ENCODE measurements around the gene TTC21B. TPM values are rescaled to one million over a fixed set of nuclear protein-coding genes. Genes with fewer than 3 reads are reported as not detected.

The TTC21B gene
- total RNA-seq, 2 experiments from 2014 or later: 26.2 to 29.8 TPM

DNA sequence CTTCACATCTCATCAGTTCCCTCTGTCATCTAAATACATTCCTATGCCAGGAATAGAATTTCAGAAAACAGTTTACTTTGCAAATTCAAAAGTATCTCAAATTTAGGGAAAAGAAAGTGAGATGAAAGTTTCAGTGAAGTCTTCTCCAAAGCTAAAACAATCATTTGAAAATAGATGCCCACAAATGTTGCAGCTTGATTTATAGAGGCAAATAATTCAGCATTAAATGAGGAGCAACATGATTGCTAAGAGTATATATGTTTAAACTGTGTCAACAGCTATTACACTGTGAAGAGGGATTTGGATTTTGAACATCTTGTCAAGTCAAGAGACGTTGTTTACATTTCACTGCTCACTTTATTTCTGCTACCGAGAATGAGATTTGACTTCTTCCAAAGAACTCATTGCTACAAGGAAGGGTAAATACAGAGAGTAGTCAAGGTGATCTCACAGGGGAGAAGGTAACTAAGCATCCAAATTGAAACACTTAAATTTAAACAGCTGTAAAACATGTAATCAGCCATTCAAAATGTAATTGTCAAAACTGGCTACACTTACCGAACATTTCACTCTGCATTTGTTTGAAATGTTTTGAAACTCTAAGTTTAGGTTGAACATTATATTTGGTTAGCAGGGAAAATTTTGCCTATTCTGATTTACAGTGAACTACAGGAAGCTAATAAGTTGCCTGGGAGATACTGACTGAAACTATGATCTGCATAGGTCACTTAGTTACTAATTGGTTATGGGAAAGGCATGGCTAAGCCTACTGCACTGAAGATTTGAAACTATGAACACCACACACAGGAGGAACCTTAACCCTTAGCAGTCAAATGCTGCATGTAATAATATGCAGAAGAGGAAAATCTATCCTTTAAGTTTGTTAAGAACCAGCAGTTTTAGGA lies 126.3 kb downstream of the TTC21B start:
- Histone ChIP-seq H3K36me3 (ENCODE audit: insufficient read depth, low read length) (no peaks in the 10 kb centered on the region), H3K4me2 (ENCODE audit: low read length) (no peak overlapping the region), H3K4me1 (ENCODE audit: insufficient read depth, low read length, poor library complexity, severe bottlenecking) (no peaks in the 10 kb centered on the region), H2AFZ (ENCODE audit: low read length) (no peak overlapping the region), H4K20me1 (ENCODE audit: insufficient read depth, low read length) (no peaks in the 10 kb centered on the region), H3K9me3 (ENCODE audit: low read length) (no peaks in the 10 kb centered on the region), H3K79me2 (ENCODE audit: insufficient read depth, low read depth, low read length) (no peaks in the 10 kb centered on the region), H3K9me2 (ENCODE audit: insufficient read depth, low read length) (no peaks in the 10 kb centered on the region), H3K4me3 (ENCODE audit: low read depth, low read length, poor library complexity, severe bottlenecking) (no peak overlapping the region), H3K27ac (ENCODE audit: low read depth, low read length, poor library complexity, severe bottlenecking) (no peak overlapping the region)
- CTCF ChIA-PET (ENCODE audit: unreplicated experiment): interaction anchor here (0.5 kb wide), 1 partner anchor 276 kb away, joined by 8 read pairs; no protein-coding TSS in a partner anchor
- DNase-seq (ENCODE audit: low spot score): no peak
- TF ChIP-seq, protein P1, sequence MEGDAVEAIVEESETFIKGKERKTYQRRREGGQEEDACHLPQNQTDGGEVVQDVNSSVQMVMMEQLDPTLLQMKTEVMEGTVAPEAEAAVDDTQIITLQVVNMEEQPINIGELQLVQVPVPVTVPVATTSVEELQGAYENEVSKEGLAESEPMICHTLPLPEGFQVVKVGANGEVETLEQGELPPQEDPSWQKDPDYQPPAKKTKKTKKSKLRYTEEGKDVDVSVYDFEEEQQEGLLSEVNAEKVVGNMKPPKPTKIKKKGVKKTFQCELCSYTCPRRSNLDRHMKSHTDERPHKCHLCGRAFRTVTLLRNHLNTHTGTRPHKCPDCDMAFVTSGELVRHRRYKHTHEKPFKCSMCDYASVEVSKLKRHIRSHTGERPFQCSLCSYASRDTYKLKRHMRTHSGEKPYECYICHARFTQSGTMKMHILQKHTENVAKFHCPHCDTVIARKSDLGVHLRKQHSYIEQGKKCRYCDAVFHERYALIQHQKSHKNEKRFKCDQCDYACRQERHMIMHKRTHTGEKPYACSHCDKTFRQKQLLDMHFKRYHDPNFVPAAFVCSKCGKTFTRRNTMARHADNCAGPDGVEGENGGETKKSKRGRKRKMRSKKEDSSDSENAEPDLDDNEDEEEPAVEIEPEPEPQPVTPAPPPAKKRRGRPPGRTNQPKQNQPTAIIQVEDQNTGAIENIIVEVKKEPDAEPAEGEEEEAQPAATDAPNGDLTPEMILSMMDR (conservative IDR thresholded peaks at IDR 0.05; ENCODE audit: low read length): no peak
- TF ChIP-seq EZH2phosphoT487 (IDR thresholded peaks at IDR 0.05; ENCODE audit: borderline replicate concordance, low read depth, low read length): no peak
- POLR2A ChIA-PET: no interaction called here
- intact Hi-C loops (cut with micrococcal nuclease; ENCODE audit: unreplicated experiment): no loop called here
- no TSS peak for BruUV-seq (replicated peaks)

DNA sequence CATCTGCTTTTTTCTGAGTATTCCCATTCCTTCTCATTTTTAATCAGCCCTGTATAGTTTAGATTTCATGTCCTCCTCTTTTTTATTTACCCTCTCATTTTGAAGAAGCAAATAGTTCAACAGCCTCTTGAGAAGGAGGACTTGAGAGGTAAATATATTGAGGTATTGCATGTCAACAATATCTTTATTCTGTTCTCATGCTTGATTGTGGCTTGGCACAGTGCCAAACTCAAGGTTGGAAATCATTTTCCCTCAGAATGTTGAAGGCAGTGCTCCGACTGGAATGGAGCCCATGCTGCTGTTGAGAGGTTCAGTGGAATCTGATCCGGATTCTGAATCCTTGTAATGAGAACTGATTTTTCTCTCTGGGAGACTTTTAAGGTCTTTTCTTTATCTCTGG lies 128.5 kb downstream of the TTC21B start:
- DNase-seq (ENCODE audit: low spot score): no peak
- CTCF ChIA-PET (ENCODE audit: unreplicated experiment): no interaction called here
- Histone ChIP-seq H3K79me2 (ENCODE audit: insufficient read depth, low read depth, low read length) (no peaks in the 10 kb centered on the region), H3K4me1 (ENCODE audit: insufficient read depth, low read length, poor library complexity, severe bottlenecking) (no peaks in the 10 kb centered on the region), H3K4me2 (ENCODE audit: low read length) (no peak overlapping the region), H3K27ac (ENCODE audit: low read depth, low read length, poor library complexity, severe bottlenecking) (no peak overlapping the region), H3K36me3 (ENCODE audit: insufficient read depth, low read length) (no peaks in the 10 kb centered on the region), H4K20me1 (ENCODE audit: insufficient read depth, low read length) (no peaks in the 10 kb centered on the region), H3K4me3 (ENCODE audit: low read depth, low read length, poor library complexity, severe bottlenecking) (no peak overlapping the region), H2AFZ (ENCODE audit: low read length) (no peak overlapping the region), H3K9me2 (ENCODE audit: insufficient read depth, low read length) (no peaks in the 10 kb centered on the region), H3K9me3 (ENCODE audit: low read length) (no peaks in the 10 kb centered on the region)
- POLR2A ChIA-PET: interaction anchor here (0.6 kb wide), 2 partner anchors 157 to 273 kb away, joined by 3 to 4 read pairs; no protein-coding TSS in a partner anchor
- TF ChIP-seq EZH2phosphoT487 (IDR thresholded peaks at IDR 0.05; ENCODE audit: borderline replicate concordance, low read depth, low read length): no peak
- TF ChIP-seq, protein P1 (conservative IDR thresholded peaks at IDR 0.05; ENCODE audit: low read length): no peak
- intact Hi-C loops (cut with micrococcal nuclease; ENCODE audit: unreplicated experiment): no loop called here
- BruUV-seq (replicated peaks): no TSS peak

Other genes starting within 250 kb of the TTC21B start
- gene GALNT3, start 159.5 kb downstream of the TTC21B start, total RNA-seq (2014; rRNA removed; shearing (Covaris generic)): 0.44 TPM in 1 of 2 replicates, not detected in the other
- gene GALNT3, start 159.5 kb downstream of the TTC21B start, total RNA-seq (2022): 2.6 and 3.6 TPM in 2 replicates
- gene SCN1A, start 174.2 kb upstream of the TTC21B start, total RNA-seq (2014; rRNA removed; shearing (Covaris generic)): not detected in 2 replicates
- gene SCN1A, start 174.2 kb upstream of the TTC21B start, total RNA-seq (2022): not detected in 2 replicates

Measured in OCI-LY7 (cell line).